UCSD-AML1 (cell line): ENCODE results near the gene DUSP28.
A peak's percentile ranks its signal among the peaks of the same experiment; 100 is the strongest.

Experiments used
- DNase-seq: peaks from one replicate; lab custom pipeline; 2025; ENCODE audit not compliant: unreplicated experiment; lab: John Stamatoyannopoulos, UW

DUSP28 gene

DNA sequence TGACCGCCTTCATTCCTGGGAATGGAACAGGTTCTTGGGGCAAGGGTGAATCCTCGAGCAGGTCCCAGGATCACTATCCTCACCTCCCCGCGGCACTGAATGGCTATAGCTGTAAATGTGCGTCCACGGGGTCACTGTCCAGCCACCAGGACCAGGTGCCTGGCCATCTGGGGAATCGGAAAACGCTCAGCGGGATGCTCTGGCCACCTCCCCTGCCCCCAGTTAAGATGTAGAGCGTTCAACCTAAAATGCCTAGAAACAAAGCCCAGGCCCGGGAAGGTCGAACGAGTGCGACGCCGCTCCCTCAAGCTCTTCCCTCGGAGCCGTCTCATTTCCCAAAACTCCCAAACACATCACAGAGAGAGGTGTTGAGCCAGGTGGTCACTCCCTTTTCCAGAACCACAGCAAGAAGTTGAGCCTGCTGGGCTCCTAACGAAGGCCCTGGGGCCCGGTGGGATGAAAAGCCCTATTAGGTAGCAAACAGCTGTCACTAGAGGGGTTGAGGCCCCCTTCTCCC is 25.6 kb downstream of the DUSP28 start:
- no peak for DNase-seq

DNA sequence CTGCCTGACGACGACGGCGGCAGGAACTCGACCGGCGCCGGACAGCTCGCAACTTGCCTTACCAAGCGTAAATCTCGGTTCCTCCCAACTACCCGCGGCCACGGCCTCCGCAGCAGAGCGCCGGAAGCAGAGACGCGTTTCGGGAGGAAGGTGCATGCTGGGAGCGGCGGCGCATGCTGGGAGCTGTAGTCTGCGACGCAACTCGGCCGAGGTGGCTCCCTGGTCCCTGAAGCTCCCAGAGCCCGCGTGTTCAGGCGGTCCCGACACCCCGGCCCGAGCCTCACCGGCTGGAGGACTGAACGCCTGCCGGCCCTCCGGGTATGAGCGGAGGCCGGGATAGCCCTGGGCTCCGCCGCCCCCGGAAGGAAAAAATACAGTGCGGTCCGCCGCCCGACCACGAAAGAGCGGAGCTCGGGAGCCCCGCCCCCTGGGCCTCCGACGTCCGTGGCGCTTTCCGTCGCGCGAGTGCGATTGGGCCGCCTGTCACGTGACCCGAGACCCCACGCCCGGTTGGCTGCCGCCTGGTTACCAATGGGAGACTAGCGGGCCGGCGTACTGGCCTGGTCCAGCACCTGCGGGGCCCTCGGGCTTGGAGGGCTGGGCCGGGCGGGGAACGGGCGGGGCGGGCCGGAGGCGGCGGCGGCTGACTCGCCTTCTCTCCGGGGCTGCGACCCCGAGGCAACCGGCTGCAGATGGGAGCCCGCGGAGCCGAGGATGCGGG is 26.2 kb downstream of the DUSP28 start, which contains the start of gene CAPN10:
TSS of gene CAPN10 (plus strand) at position 537 of the 721 bp plus-strand sequence. CDS start at position 715, 178 bp downstream.
- DNase-seq, result peak; percentile 96

DNA sequence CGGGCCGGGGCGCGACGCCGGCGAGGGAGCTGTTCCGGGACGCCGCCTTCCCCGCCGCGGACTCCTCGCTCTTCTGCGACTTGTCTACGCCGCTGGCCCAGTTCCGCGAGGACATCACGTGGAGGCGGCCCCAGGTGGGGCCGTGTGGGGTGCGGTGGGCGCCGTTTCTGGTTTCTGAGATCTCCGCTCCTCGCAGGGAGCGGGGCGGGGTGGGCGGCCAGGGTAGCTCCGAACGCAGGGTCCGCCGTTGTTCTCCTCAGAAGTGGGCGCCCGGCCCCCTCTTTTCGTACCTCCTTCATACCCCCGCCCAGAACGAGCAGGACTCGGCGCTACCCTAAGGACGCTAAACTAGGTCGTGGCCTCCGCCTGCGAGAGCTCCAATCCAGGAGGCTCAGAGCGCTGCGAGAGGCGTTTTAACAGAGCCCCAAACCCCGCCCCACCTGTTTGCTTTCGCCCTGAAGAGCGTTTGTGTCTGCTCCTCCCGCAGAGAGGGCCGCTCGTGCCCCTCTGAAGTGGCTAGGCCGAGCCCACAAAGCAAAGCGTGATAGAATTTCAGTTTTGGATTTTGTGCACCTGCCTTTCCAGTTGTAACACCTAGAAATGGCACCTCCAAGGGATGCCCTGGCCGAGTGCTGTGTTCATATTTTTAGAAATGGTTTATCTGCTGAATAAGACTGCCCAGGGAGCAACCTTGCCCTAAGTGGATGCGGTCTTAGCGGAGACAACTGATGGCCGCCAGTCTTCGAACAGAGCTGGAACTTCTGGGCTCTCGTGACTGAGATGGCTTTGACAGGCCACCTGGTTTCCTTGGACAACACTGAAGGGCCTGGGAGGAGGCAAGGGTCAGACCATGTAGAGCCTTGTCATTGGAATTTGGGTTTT is 27.0 kb downstream of the DUSP28 start:
- DNase-seq, result no peak

DNA sequence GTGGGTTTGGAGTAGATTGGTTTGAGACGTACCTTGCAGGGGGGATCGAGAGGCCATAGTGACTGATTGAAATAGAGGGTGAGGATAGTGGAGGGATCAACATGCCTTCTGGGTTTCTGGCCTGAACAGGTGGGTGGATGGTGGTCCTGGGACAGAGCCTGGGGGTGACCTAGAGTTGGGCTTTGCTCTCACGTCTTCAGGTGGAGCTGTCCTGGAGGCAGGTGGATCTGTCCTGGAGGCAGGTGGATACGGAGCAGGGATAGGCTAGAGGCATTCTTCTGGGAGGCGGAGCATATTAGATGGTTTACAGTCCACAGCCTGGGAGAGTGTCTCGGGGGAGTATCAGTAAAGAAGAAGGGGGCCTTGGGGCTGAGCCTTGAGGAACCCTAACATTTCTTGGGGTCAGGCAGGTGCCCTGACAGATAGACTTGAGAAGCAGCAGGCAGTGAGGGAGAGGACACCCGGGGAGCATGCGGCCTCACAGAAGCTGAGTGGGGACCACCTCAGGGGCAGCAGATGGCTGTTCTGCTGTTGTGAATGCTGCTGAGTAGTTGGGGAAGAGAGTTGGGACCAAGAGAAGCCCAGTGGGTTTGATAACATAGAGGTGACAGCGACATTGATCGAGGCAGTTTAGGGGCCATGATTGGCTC is 28.0 kb downstream of the DUSP28 start:
- no peak for DNase-seq

DNA sequence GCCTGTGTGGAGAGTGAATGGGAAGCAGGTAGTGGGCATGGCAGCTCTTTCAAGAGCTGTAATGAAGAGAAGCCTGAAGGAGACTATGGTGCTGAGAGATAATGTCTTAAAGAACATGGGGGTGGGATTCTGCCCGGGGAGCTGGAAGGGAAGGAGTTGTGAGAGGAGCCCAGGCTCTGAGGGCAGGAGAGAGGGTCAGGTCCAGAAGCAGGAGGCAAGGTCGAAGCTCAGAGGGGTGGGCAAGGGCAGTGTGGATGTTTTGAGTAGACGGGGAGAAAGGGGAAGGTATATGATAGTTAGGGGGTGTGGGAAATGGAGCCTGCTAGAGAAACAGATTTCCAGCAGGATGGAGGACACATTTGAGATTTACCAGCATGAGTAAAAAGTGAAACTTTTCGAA is 28.5 kb downstream of the DUSP28 start:
- no peak for DNase-seq

DNA sequence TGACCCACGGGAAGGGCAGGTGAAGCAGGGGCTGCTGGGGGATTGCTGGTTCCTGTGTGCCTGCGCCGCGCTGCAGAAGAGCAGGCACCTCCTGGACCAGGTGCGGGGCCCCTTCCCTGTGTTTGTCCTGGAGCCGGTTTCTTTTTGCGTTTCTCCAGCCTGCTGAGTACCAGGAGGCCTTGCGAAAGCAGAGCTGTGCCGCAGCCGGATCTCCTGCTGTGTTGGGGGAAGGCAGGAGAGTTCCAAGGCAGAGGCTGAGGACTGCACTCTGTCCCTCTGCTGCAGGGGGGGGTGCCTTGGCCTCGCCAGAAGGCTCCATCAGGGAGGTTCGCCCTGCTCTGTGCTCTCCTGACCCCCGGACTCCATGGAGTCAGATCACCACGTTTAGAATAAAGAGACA is 29.2 kb downstream of the DUSP28 start:
- DNase-seq, result no peak

DNA sequence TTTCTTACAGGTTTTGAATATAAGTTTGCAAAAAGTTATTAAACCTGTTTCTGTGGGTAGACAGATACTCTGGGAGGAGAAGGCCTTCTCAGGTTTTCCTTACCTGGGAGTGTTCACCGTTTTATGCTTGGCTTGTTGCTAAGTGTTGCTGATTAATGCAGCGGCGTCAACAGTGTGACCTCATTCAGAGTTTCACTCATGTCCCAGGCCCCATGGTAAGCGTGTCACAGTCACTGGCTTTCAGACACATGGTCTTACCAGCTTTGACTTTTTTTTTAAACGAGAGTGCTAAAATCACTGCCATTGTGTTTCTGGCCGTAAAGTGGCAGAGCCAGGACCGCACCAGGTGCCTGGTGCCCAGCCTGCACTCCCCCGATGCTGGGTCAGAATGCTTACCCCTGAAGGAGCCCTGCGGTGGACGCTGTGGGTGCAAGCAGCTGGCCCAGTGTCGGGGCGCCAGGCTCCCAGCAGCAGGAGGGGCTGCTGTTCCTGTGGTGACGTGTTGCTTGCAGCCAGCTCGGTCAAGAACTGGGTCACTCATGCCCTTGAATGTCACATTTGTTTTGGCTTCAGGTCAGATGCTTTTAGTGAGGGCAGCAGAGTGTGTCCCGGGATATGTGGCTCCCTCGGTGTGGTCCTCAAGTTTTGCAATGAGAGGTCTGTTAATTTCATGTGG is 29.8 kb downstream of the DUSP28 start:
- DNase-seq, result no peak

DNA sequence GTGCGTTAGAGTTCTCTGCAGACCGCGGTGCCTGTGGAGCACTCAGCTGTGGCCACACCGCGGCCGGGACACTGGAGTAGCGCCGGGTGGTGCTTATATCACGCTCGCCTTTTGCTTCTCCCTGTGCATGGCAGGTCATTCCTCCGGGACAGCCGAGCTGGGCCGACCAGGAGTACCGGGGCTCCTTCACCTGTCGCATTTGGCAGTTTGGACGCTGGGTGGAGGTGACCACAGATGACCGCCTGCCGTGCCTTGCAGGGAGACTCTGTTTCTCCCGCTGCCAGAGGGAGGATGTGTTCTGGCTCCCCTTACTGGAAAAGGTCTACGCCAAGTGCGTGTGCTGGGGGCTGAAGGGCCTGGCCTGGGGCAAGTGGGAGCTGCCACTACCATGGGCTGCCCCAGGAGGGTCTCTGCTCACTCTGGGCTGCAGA is 30.5 kb downstream of the DUSP28 start:
- no peak for DNase-seq

DNA sequence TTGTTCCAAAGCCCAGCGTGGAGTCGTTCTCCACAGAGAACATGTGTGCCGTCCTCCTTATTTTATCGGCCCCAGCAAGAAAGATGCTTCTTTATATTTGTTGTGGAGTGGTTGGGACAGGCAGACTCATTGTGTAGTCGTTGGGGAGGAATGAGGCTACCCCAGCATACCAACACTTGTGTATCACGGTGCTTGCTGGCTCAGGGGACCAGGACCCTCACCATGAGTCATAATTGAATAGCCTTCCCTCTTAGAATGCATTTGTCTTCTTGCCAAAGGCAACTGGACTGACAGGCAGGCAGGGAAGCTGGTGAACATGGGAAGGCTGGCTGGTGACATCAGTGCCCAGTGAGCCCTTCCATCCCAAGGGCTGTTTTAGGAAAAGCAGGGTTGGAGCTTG is 31.1 kb downstream of the DUSP28 start:
- no peak for DNase-seq

DNA sequence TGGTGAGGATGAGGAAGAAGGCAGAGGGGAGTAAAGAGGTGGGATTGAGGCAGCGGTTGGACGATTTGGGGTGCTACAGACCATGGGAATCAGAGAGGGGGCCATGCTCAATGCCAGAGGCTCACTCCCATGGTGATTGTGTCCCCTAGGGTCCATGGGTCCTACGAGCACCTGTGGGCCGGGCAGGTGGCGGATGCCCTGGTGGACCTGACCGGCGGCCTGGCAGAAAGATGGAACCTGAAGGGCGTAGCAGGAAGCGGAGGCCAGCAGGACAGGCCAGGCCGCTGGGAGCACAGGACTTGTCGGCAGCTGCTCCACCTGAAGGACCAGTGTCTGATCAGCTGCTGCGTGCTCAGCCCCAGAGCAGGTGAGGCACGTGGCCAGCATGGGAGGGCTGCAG is 31.6 kb downstream of the DUSP28 start:
- no peak for DNase-seq

DNA sequence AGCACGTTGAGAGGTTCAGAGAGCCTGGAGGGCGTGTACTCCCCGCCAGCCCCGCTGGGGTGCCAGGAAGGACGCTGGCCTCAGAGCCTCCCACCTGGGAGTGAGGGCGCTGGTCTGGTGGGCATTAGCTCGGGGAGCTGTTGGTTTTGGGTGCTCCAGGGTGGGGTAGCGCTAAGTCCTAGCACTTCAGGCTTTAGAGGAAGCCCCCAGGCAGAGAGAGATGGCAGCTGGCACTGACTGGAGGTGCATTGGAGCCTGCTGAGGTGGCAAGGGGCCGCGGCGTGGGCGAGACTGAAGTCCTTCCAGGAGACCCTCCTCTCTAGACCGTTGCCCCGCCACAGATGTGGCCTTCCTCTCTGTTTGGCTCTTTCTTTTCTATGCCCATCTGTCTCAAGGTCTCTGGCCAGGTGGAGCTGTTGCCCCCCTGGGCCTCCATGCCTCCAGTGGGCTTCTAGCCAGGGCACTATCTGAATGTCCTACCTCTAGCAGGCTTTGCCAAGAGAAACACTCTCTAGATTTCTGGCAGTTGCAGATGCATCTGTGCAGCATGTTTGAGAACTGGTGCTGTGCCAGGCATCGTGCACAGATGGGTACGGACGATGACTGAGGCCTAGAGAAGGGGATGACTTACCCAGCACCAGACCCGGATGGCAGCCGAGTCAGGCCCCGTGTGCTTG is 33.0 kb downstream of the DUSP28 start:
- DNase-seq, result no peak

DNA sequence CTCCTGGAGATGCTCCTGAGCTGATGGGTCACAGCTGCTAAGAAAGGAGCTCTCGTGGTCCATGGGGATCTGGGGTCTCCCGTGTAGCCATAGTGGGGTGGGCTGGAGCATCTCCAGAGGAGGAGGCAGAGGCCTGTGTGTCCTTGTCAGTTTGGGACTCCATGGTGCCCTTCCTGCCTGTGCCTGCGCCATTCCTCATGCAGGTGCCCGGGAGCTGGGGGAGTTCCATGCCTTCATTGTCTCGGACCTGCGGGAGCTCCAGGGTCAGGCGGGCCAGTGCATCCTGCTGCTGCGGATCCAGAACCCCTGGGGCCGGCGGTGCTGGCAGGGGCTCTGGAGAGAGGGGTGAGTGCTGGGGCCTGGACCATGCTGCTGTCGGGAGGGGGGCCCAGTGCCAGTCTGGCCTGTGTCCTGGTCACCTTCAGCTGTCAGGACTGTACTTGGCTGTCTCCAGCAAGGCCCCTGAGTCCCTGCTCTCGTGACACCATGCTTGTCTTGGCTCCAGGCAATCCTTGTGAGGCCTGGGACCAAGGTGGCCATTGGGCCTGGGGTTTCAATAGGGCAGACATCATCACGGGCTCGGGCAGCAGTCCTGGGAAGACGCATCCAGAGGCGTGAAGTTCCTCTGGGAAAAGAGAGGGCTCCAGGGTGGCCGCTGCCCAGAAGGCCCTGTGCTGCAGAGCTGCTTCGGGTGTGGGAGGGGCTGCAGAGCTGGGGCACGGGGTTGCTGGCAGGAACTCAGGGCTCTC is 33.7 kb downstream of the DUSP28 start:
- DNase-seq, result no peak

DNA sequence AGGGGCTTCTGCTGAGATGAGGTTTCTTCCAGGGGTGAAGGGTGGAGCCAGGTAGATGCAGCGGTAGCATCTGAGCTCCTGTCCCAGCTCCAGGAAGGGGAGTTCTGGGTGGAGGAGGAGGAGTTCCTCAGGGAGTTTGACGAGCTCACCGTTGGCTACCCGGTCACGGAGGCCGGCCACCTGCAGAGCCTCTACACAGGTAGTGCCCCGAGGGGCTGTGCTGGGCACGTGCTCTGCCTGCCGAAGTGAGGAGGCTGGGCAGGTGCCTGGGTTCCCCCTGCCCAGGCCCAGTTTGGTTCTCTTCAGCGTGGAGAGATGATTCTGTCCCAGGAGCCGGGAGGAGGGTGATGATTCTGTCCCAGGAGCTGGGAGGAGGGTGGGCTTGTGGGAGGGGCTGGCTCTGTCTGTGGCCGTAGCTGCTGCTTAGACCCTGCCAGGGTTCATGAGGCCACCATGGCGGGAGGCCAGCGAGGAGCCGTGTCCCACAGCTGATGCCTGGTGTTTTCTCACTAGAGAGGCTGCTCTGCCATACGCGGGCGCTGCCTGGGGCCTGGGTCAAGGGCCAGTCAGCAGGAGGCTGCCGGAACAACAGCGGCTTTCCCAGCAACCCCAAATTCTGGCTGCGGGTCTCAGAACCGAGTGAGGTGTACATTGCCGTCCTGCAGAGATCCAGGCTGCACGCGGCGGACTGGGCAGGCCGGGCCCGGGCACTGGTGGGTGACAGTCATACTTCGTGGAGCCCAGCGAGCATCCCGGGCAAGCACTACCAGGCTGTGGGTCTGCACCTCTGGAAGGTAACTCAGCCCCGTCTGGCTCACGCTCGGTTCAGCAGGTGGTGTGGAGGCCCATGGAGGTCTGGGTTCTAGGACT is 34.6 kb downstream of the DUSP28 start:
- DNase-seq, result no peak

DNA sequence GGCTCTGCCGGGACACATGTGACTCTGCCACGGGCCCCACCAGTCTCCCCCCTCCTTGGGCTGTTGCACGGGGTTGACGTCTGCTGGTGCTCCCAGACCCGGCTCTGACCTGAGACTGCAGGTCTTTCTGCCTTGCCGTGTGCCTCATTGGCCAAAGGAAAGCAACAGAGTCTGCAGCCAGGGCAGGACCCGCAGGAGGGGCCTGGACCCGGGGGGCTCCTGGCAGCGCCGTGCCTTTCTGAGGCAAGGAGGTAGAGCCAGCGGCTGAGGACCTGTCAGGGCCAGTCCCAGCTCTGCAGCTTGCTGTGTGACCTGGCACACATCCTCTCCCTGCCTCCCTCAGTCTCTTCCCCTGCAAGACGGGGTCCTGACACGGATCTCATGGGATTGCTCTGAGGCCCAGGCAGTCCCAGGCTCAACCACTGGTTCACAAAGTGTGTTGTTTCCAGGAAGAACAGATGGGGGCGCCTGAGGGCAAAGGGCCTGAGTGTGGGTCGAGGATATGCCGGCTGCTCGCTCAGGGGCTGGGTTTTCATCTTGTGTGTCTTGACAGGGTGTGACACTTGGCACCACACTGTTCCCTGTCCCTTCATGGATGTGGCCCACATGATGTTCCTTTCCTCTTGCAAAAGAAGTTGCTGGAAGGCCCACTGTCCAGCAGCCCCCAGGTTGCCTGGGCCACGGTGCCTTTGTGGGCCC is 35.4 kb downstream of the DUSP28 start:
- DNase-seq, result peak; percentile 46

DNA sequence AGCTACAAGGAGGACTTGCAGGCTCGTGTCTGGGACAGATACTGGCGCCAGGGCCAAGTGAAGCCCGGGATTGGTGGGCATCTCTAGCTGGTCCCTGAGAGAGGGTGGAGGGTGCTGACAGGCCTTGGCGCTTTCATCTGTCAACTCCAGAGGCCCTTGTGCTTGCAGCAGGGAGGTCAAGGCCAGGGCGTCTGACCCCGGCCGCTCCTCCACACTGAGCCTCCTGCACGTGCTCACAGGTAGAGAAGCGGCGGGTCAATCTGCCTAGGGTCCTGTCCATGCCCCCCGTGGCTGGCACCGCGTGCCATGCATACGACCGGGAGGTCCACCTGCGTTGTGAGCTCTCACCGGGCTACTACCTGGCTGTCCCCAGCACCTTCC is 35.9 kb downstream of the DUSP28 start:
- no peak for DNase-seq

DNA sequence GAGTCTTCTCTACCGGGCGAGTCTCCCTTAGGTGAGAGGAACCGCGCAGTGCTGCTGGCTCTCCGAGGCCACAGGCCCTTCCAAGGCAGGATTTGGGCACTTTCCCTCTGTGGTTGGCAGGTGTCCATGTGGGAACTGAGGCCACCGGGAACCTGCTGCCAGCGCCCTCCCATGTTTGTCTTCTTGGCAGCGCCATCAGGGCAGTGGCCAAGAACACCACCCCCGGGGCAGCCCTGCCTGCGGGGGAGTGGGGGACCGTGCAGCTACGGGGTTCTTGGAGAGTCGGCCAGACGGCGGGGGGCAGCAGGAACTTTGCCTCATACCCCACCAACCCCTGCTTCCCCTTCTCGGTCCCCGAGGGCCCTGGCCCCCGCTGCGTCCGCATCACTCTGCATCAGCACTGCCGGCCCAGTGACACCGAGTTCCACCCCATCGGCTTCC is 36.4 kb downstream of the DUSP28 start:
- DNase-seq, result no peak

DNA sequence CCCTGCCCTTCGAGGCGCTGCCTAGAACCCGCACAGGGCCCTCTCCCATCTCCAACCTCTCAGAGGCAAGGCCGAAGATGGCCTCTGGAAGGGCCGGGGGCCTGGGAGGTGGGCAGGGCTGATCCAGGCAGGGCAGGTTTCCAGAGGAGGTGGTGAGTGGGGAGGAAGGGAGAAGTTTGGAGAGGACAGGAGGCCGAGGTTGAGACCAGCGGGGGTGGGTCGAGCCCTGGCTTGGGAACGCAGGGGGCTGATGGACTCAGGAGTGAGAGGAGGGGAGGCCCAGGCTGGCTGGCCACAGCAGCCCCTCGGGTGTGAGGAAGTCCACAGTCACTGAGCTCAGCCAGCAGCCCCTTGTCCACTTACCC is 36.9 kb downstream of the DUSP28 start:
- DNase-seq, result no peak
